Heart left ventricle (tissue), 13 donors: ENCODE results near the gene DLGAP4.

ENCODE experiments used
- CTCF ChIP-seq, 12 donors: fragments of 200-600 bp; sonication (generic) in 4 of 12; IDR thresholded peaks; one replicate each; pipeline versions ENCODE4 v1.5.0 to v1.8.0; 2018 to 2022; ENCODE audit warnings: antibody characterized with exemption in 12 of 12, mild to moderate bottlenecking in 5 of 12
- POLR2A ChIP-seq, 2 donors: fragments of 450-650 bp; IDR thresholded peaks; one replicate each; pipeline ENCODE4 v1.6.1; 2017; ENCODE audit warnings: antibody characterized with exemption in 2 of 2, mild to moderate bottlenecking in 2 of 2, moderate library complexity in 2 of 2
- donor health status: ischemic (EF 13 %, LVEDD 7.1; RV severe dilation, severe dysfunction).
- donor health status: DM: no; HTN: yes; CAD: no.
- donor health status: DM: no; HTN: no; CAD: no.
- donor health status: ischemic (EF 25% LVEDD 6.9; RV normal size, moderate dysfunction).
- donor health status: ischemic (EF 25% LVEDD 5.7; RV mildly dilated, moderate dysfunction).
- donor health status: ischemic (EF 35%, LVEDD 5.7; RV mildly dilated, moderate dysfunction).
- donor health status: nonischemic (EF 11% LVEDD 7.7; RV severe dilation, severe dysfunction).
- donor health status: DM: yes; HTN: yes; CAD: no.
- donor health status: PGD.
- donor health status: ischemic (EF 29% LVEDD 5.4; RV normal size, mild dysfunction).
- donor health status: nonischemic (EF 23%, LVEDD 6.1; RV moderate dilation, normal function).

- TF ChIP-seq POLR2A (IDR thresholded peaks at IDR 0.05) (no peak), CTCF (IDR thresholded peaks at IDR 0.05) (no peak)
These were observed 43.7 kb upstream of the DLGAP4 start for GRCh38 chr20:36262440-36262839.
